SK-N-SH (cell line): ENCODE results near the gene KCND3. TPM values are rescaled to one million over a fixed set of nuclear protein-coding genes. Genes with fewer than 3 reads are reported as not detected.

ENCODE experiments used
- CTCF ChIA-PET: fragments of 300-600, 350-600 bp; formaldehyde crosslinking; extraction: SDS; loops from one replicate; lab custom pipeline; 2021; lab: Yijun Ruan, JAX
- POLR2A ChIA-PET: fragments of 350-600 bp; sonication (Branson Sonifier 250); formaldehyde crosslinking; extraction: SDS; loops from one replicate; lab custom pipeline; 2020; ENCODE audit warnings: antibody characterized with exemption, inconsistent platforms; lab: Yijun Ruan, JAX
- DNase-seq: peaks from one replicate; pipeline ENCODE4 v3.0.0; 2012
- H2AFZ ChIP-seq: fragments of 200-600 bp; sonication (generic); 2 replicates; pipeline ENCODE4 v1.8.1; 2016; ENCODE audit warnings: antibody characterized with exemption, mild to moderate bottlenecking, low read depth
- H3F3A ChIP-seq: fragments of 200-600 bp; sonication (generic); replicated peaks from 2 replicates; pipeline ENCODE3; 2016; ENCODE audit warnings: antibody characterized with exemption, mild to moderate bottlenecking; ENCODE audit not compliant: insufficient read depth
- H3K27ac ChIP-seq, 2 experiments: fragments of 200-500 bp in 1 of 2; fragments of 200-600 bp in 1 of 2; sonication (Bioruptor generic) in 1 of 2; sonication (generic), shearing (Covaris generic) in 1 of 2; 2 replicates each; pipeline versions ENCODE4 v1.5.1 to v1.6.1; 2014 to 2016; ENCODE audit warnings: low read depth in 2 of 2, inconsistent platforms in 1 of 2, low read length in 1 of 2, mild to moderate bottlenecking in 1 of 2, mixed read lengths in 1 of 2
- H3K27me3 ChIP-seq: fragments of 200-600 bp; sonication (generic), shearing (Covaris generic); 2 replicates; pipeline ENCODE4 v1.6.1; 2016; ENCODE audit warnings: mixed run types; ENCODE audit not compliant: insufficient read depth
- H3K36me3 ChIP-seq, 2 experiments: fragments of 200-500 bp in 1 of 2; fragments of 200-600 bp in 1 of 2; sonication (Bioruptor generic) in 1 of 2; sonication (generic) in 1 of 2; replicated peaks in 1 of 2; 2 replicates each; pipeline versions ENCODE3 to v1.5.1; 2014 to 2016; ENCODE audit warnings: low read length in 1 of 2, mild to moderate bottlenecking in 1 of 2; ENCODE audit not compliant: insufficient read depth in 2 of 2, control insufficient read depth in 1 of 2
- H3K4me1 ChIP-seq, 2 experiments: fragments of 200-500 bp in 1 of 2; fragments of 200-600 bp in 1 of 2; sonication (Bioruptor generic) in 1 of 2; sonication (generic), shearing (Covaris generic) in 1 of 2; 2 replicates each; pipeline versions ENCODE4 v1.5.1 to v1.6.1; 2014 to 2016; ENCODE audit warnings: low read depth in 1 of 2, low read length in 1 of 2, mixed run types in 1 of 2; ENCODE audit not compliant: insufficient read depth in 2 of 2, control insufficient read depth in 1 of 2
- H3K4me2 ChIP-seq: fragments of 200-600 bp; sonication (generic), shearing (Covaris generic); 2 replicates; pipeline ENCODE4 v1.6.1; 2017; ENCODE audit warnings: mixed run types
- H3K4me3 ChIP-seq, 2 experiments: fragments of 200-500 bp in 1 of 2; fragments of 200-600 bp in 1 of 2; sonication (Bioruptor generic) in 1 of 2; sonication (generic), shearing (Covaris generic) in 1 of 2; 2 replicates each; pipeline versions ENCODE4 v1.5.1 to v1.8.1; 2014 to 2016; ENCODE audit warnings: low read depth in 2 of 2, inconsistent platforms in 1 of 2, low read length in 1 of 2, mild to moderate bottlenecking in 1 of 2, mixed read lengths in 1 of 2, moderate library complexity in 1 of 2
- H3K79me2 ChIP-seq: fragments of 200-600 bp; sonication (generic); 2 replicates; pipeline ENCODE4 v1.8.1; 2017; ENCODE audit warnings: mild to moderate bottlenecking; ENCODE audit not compliant: insufficient read depth
- H3K9ac ChIP-seq: fragments of 200-600 bp; sonication (generic); 2 replicates; pipeline ENCODE4 v1.6.1; 2017; ENCODE audit warnings: mixed run types
- H3K9me2 ChIP-seq: fragments of 200-600 bp; sonication (generic); 2 replicates; pipeline ENCODE4 v1.6.1; 2017; ENCODE audit warnings: mixed run types
- H3K9me3 ChIP-seq: fragments of 200-600 bp; sonication (generic); 2 replicates; pipeline ENCODE4 v1.6.1; 2017; ENCODE audit warnings: mixed run types, mild to moderate bottlenecking, moderate library complexity
- H4K20me1 ChIP-seq: fragments of 200-600 bp; sonication (generic); 2 replicates; pipeline ENCODE4 v1.6.1; 2017; ENCODE audit warnings: mild to moderate bottlenecking, mixed run types; ENCODE audit not compliant: insufficient read depth
- EZH2phosphoT487 ChIP-seq: fragments of 200-600 bp; sonication (generic); IDR thresholded peaks from 2 replicates; pipeline ENCODE4 v1.6.1; 2017; ENCODE audit warnings: low read depth, mixed run types, mild to moderate bottlenecking, antibody characterized with exemption, moderate library complexity, borderline replicate concordance
- FOXM1 ChIP-seq: IDR thresholded peaks from 2 replicates; pipeline ENCODE4 v1.4.0; 2012; ENCODE audit warnings: low read depth, mild to moderate bottlenecking
- GABPA ChIP-seq: IDR thresholded peaks from 2 replicates; pipeline ENCODE4 v1.4.0; 2012; ENCODE audit warnings: low read depth, mild to moderate bottlenecking
- IRF3 ChIP-seq: fragments of 150-350 bp; IDR thresholded peaks from 2 replicates; pipeline ENCODE4 v1.6.1; 2016; ENCODE audit warnings: mild to moderate bottlenecking, low read depth, low read length
- JUND ChIP-seq: IDR thresholded peaks from 2 replicates; pipeline ENCODE4 v1.4.0; 2012
- MAX ChIP-seq: IDR thresholded peaks from 2 replicates; pipeline ENCODE4 v1.4.0; 2012; ENCODE audit warnings: low read depth
- NFIC ChIP-seq: IDR thresholded peaks from 2 replicates; pipeline ENCODE4 v1.4.0; 2012; ENCODE audit warnings: borderline replicate concordance
- NRF1 ChIP-seq: IDR thresholded peaks from 2 replicates; pipeline ENCODE4 v1.6.1; 2012; ENCODE audit warnings: low read depth, mild to moderate bottlenecking, low read length
- RCOR1 ChIP-seq: fragments of 150-350 bp; IDR thresholded peaks from 2 replicates; pipeline ENCODE4 v1.6.1; 2017; ENCODE audit warnings: antibody characterized with exemption, low read length
- REST ChIP-seq: IDR thresholded peaks from 2 replicates; pipeline ENCODE4 v1.6.1; 2012; ENCODE audit warnings: mild to moderate bottlenecking, low read depth, low read length, moderate library complexity
- RFX5 ChIP-seq: IDR thresholded peaks from 2 replicates; pipeline ENCODE4 v1.6.1; 2012; ENCODE audit warnings: mild to moderate bottlenecking, improper control_type of control experiment, low read length
- SIN3A ChIP-seq: IDR thresholded peaks from 2 replicates; pipeline ENCODE4 v1.6.1; 2012; ENCODE audit warnings: low read depth, mild to moderate bottlenecking, low read length, moderate library complexity, borderline replicate concordance
- USF1 ChIP-seq: IDR thresholded peaks from 2 replicates; pipeline ENCODE4 v1.4.0; 2012; ENCODE audit warnings: low read depth, borderline replicate concordance
- YY1 ChIP-seq: IDR thresholded peaks from 2 replicates; pipeline ENCODE4 v1.4.0; 2012; ENCODE audit warnings: low read depth, mild to moderate bottlenecking
- ZBTB33 ChIP-seq: IDR thresholded peaks from 2 replicates; pipeline ENCODE4 v1.4.0; 2012; ENCODE audit warnings: low read depth, borderline replicate concordance
- WGBS: methylation state at CpG from one replicate; pipeline ENCODE4 v1.1.6; 2017; ENCODE audit warnings: low lambda C conversion rate; 5-methylcytosine and 5-hydroxymethylcytosine counted together
- polyA plus RNA-seq, 3 experiments: library from polyadenylated mRNA; depleted of rRNA; stranded (reverse); fragments of >200 nt; gene quantifications; 2 replicates each; pipeline ENCODE4 v1.2.3, GENCODE V29; 2012

Gene KCND3
- polyA plus RNA-seq, 1 of the 3 experiments (the other 2 are of a cell fraction): not detected

GRCh38 chr1:111938123-111938522 is 51.3 kb downstream of the KCND3 start (continued):
- no peak for TF ChIP-seq NRF1
- TF ChIP-seq, all 33 proteins: peak for 0

- Histone ChIP-seq H4K20me1 (no peaks in the 10 kb centered on the region), H3K9me2 (no peaks in the 10 kb centered on the region), H3K27me3 (no peaks in the 10 kb centered on the region), H3F3A (no peaks in the 10 kb centered on the region), H3K4me1 (no peaks in the 10 kb centered on the region; a peak in 1 of 4 replicates), H3K4me3 (no peak overlapping the region), H3K79me2 (no peaks in the 10 kb centered on the region), H3K9ac (no peak overlapping the region), H3K36me3 (no peaks in the 10 kb centered on the region), H3K27ac (no peak overlapping the region), H2AFZ (no peak overlapping the region), H3K4me2 (no peak overlapping the region), H3K9me3 (no peaks in the 10 kb centered on the region)
- POLR2A ChIA-PET: no interaction called here
- 5% methylated on average over 6 of the region's 6 CpGs for WGBS
- CTCF ChIA-PET: no interaction called here
- TF ChIP-seq JUND (no peak), ZBTB33 (no peak), NFIC (no peak), RCOR1 (no peak), SIN3A (no peak), FOXM1 (no peak), MAX (no peak), USF1 (no peak), YY1 (no peak), IRF3 (no peak), REST (no peak), RFX5 (no peak), GABPA (no peak), EZH2phosphoT487 (no peak)
- DNase-seq: no peak
Measured at GRCh38 chr1:111937147-111937725, 52.2 kb downstream of the KCND3 start.
